ENCODE measurements around the gene SPIRE1. TPM values are rescaled to one million over a fixed set of nuclear protein-coding genes. Genes with fewer than 3 reads are reported as not detected.

Gene SPIRE1
- total RNA-seq, 2 donors from 2014 or later, result 21.9 to 23.6 TPM

DNA sequence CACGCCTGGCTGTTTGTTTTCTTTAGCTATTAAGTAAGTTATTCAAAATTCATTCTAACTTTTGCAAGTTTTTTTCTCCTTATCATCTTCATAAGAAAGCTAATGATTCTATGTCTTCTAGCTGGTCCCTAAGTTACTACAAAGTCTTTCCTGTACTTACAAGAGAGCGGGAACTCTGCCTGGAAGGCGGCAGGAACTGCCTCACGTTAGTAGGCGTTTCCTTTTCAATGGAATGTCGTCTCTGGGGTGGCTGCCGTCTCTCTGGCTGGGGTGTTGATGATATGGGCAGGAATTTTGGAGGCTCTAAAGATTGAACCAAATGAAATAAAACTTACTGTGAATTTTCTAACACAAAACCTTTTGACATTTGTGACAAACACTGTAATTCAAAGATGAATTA, 194.7 kb downstream of the SPIRE1 start:
- H3K9me3 ChIP-seq, result no peaks in the 10 kb centered on the region
- no peak overlapping the region for H3K27ac ChIP-seq
- DNase-seq (ENCODE audit: low spot score), result no peak
- no peaks in the 10 kb centered on the region for H3K36me3 ChIP-seq
- WGBS, result 80% methylated on average over 7 of the region's 7 CpGs
- H3K4me3 ChIP-seq, result no peak overlapping the region
- TF ChIP-seq CTCF (IDR thresholded peaks at IDR 0.05) (no peak), POLR2A (IDR thresholded peaks at IDR 0.05) (no peak), POLR2AphosphoS5 (IDR thresholded peaks at IDR 0.05) (no peak)
- H3K4me1 ChIP-seq (replicated peaks), result no peaks in the 10 kb centered on the region
- H3K27me3 ChIP-seq (replicated peaks; ENCODE audit: insufficient read depth), result no peaks in the 10 kb centered on the region
- intact Hi-C loops (cut with DNase I), result no loop called here

DNA sequence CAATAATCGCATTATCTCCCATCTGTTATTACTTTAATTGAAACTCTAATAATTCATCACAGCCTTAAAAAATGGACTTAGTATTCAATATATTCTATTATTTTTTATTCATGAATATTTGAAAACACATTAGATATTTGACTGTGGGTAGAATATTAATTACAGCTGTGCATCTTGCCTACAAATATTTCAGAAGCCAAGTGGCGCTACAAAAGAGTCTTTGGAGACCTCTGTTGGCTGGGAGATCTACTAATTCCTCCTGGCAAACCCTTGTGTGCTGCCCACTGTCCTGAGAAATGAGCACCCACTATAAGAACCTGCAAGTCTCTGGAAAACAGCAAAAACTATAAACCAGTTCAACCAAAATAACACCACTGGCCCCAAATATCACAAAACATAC, 195.7 kb downstream of the SPIRE1 start:
- no peaks in the 10 kb centered on the region for H3K9me3 ChIP-seq
- no peaks in the 10 kb centered on the region for H3K36me3 ChIP-seq
- no peaks in the 10 kb centered on the region for H3K27me3 ChIP-seq (replicated peaks; ENCODE audit: insufficient read depth)
- WGBS, result 99% methylated on average over 2 of the region's 2 CpGs
- DNase-seq (ENCODE audit: low spot score), result no peak
- TF ChIP-seq POLR2A (IDR thresholded peaks at IDR 0.05), result no peak
- TF ChIP-seq CTCF (IDR thresholded peaks at IDR 0.05), result no peak
- TF ChIP-seq POLR2AphosphoS5 (IDR thresholded peaks at IDR 0.05), result no peak
- H3K4me3 ChIP-seq, result no peak overlapping the region
- H3K4me1 ChIP-seq (replicated peaks), result no peaks in the 10 kb centered on the region
- H3K27ac ChIP-seq, result no peak overlapping the region
- intact Hi-C loops (cut with DNase I), result no loop called here

GRCh38 chr18:12461326-12461725, 196.6 kb downstream of the SPIRE1 start:
- no peaks in the 10 kb centered on the region for H3K36me3 ChIP-seq
- 73% methylated on average over 6 of the region's 6 CpGs for WGBS
- intact Hi-C loops (cut with DNase I), result no loop called here
- no peak overlapping the region for H3K27ac ChIP-seq
- TF ChIP-seq POLR2A (IDR thresholded peaks at IDR 0.05), result no peak
- no peak for TF ChIP-seq POLR2AphosphoS5 (IDR thresholded peaks at IDR 0.05)
- TF ChIP-seq CTCF (IDR thresholded peaks at IDR 0.05), result no peak
- no peak overlapping the region for H3K4me3 ChIP-seq
- no peaks in the 10 kb centered on the region for H3K27me3 ChIP-seq (replicated peaks; ENCODE audit: insufficient read depth)
- DNase-seq (ENCODE audit: low spot score), result no peak
- no peaks in the 10 kb centered on the region for H3K9me3 ChIP-seq
- H3K4me1 ChIP-seq (replicated peaks), result no peaks in the 10 kb centered on the region

GRCh38 chr18:12460874-12461273, 197.0 kb downstream of the SPIRE1 start:
- Histone ChIP-seq H3K9me3 (no peaks in the 10 kb centered on the region), H3K4me1 (replicated peaks) (no peaks in the 10 kb centered on the region), H3K4me3 (no peak overlapping the region), H3K27me3 (replicated peaks; ENCODE audit: insufficient read depth) (no peaks in the 10 kb centered on the region), H3K27ac (no peak overlapping the region), H3K36me3 (no peaks in the 10 kb centered on the region)
- TF ChIP-seq CTCF (IDR thresholded peaks at IDR 0.05), result no peak
- TF ChIP-seq POLR2A (IDR thresholded peaks at IDR 0.05), result no peak
- TF ChIP-seq POLR2AphosphoS5 (IDR thresholded peaks at IDR 0.05), result peak; percentile 13
- intact Hi-C loops (cut with DNase I), result no loop called here
- no peak for DNase-seq (ENCODE audit: low spot score)
- WGBS, result 70% methylated on average over 5 of the region's 5 CpGs

GRCh38 chr18:12458771-12459170, 199.1 kb downstream of the SPIRE1 start:
- Histone ChIP-seq H3K4me1 (replicated peaks) (no peaks in the 10 kb centered on the region), H3K4me3 (no peak overlapping the region), H3K36me3 (peaks cover 0 to 4% of the 10 kb centered on the region in 2 donors), H3K9me3 (no peaks in the 10 kb centered on the region), H3K27me3 (replicated peaks; ENCODE audit: insufficient read depth) (no peaks in the 10 kb centered on the region), H3K27ac (no peak overlapping the region)
- DNase-seq (ENCODE audit: low spot score), result no peak
- intact Hi-C loops (cut with DNase I), result no loop called here
- WGBS, result 68% methylated on average over 7 of the region's 7 CpGs
- TF ChIP-seq POLR2AphosphoS5 (IDR thresholded peaks at IDR 0.05), result no peak
- TF ChIP-seq POLR2A (IDR thresholded peaks at IDR 0.05), result no peak
- TF ChIP-seq CTCF (IDR thresholded peaks at IDR 0.05), result no peak

All from prostate gland (tissue), 2 donors.